ENCODE data around the gene PCDHGB1. TPM values are rescaled to one million over a fixed set of nuclear protein-coding genes. Genes with fewer than 3 reads are reported as not detected.
"Not testable (repeated sequence)": the region's sequence is repeated elsewhere in the genome, so short reads cannot be mapped to it uniquely, and the experiment has no call there.

The PCDHGB1 gene
- total RNA-seq, 1 donor = not detected

DNA sequence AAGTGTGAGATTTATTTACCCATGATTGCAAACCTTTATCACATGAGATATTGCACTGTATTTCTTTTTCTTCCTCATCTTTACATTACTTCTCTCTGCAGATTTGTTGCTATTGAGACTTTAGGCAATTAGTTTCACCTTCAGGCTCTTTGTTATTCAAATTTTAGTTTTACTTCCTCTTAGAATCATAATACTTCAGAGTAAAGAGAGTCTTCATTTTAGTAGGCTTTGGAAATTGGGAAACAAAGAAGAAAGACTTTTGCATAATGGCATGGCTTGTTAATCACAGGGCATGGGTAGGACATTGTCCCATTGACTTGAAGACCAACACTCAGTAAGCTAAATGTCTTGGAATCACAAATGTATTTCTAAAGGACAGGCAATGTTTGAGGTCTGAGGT lies 12.8 kb downstream of the PCDHGB1 start:
- peaks cover 14% of the 10 kb centered on the region for H3K9me3 ChIP-seq (ENCODE audit: low read depth, low read length)
- H3K4me3 ChIP-seq (ENCODE audit: low read length) = no peak overlapping the region
- H3K27me3 ChIP-seq (ENCODE audit: insufficient read depth, low read length) = peaks cover 93% of the 10 kb centered on the region
- H3K4me1 ChIP-seq (ENCODE audit: insufficient read depth, low read length) = no peaks in the 10 kb centered on the region

DNA sequence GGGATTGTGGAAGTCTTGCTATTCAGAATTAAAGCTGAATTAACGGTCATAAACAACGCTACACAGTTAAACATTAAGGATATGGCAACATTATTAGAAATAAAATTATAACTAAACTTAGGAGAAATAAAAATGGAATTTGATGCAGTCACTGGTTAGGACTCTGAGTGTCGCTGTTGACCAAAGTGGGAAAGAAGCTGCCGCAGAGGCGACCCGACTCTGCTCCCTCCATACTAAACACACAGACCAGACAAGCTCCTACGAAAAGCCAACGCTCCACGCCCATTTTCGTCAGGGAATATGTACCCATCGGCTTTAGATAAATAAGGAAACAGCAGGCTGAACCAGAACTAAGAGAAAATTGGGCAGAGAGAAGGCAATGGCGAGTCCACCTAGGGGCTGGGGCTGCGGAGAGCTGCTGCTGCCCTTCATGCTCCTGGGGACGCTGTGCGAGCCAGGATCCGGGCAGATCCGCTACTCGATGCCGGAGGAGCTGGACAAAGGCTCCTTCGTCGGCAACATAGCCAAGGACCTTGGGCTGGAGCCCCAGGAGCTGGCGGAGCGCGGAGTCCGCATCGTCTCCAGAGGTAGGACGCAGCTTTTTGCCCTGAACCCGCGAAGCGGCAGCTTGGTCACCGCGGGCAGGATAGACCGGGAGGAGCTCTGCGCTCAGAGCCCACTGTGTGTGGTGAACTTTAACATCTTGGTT lies 14.2 kb downstream of the PCDHGB1 start, which contains the start of gene PCDHGA5:
PCDHGA5 (plus strand) TSS at position 211 of the 709 bp plus-strand sequence; CDS start at position 380, 169 bp downstream.
- H3K27me3 ChIP-seq (ENCODE audit: insufficient read depth, low read length) = peaks cover 93% of the 10 kb centered on the region
- H3K9me3 ChIP-seq (ENCODE audit: low read depth, low read length) = peaks cover 14% of the 10 kb centered on the region
- H3K4me1 ChIP-seq (ENCODE audit: insufficient read depth, low read length) = no peaks in the 10 kb centered on the region
- no peak within 1 kb of the TSS for H3K4me3 ChIP-seq (ENCODE audit: low read length)

DNA sequence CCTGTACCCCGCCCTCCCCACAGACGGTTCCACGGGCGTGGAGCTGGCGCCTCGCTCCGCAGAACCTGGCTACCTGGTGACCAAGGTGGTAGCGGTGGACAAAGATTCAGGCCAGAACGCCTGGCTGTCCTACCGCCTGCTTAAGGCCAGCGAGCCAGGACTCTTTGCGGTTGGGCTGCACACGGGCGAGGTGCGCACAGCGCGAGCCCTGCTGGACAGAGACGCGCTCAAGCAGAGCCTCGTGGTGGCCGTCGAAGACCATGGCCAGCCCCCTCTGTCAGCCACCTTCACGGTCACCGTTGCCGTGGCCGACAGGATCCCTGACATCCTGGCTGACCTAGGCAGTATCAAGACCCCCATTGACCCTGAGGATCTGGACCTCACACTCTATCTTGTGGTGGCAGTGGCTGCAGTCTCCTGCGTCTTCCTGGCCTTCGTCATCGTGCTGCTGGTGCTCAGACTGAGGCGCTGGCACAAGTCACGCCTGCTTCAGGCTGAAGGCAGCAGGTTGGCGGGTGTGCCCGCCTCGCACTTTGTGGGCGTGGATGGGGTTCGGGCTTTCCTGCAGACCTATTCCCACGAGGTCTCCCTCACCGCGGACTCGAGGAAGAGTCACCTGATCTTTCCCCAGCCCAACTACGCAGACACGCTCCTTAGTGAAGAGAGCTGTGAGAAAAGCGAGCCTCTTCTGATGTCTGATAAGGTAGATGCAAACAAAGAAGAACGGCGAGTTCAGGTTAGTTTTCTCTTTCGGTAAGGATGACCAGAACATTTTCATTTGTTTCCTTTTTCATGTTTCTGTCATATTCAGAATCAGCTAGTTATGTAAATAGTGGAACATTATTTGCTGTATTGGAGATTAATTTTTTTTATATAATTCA lies 16.4 kb downstream of the PCDHGB1 start:
- no peak overlapping the region for H3K4me3 ChIP-seq (ENCODE audit: low read length)
- H3K9me3 ChIP-seq (ENCODE audit: low read depth, low read length) = peaks cover 17% of the 10 kb centered on the region
- peaks cover 94% of the 10 kb centered on the region for H3K27me3 ChIP-seq (ENCODE audit: insufficient read depth, low read length)
- H3K4me1 ChIP-seq (ENCODE audit: insufficient read depth, low read length) = peaks cover 5% of the 10 kb centered on the region

DNA sequence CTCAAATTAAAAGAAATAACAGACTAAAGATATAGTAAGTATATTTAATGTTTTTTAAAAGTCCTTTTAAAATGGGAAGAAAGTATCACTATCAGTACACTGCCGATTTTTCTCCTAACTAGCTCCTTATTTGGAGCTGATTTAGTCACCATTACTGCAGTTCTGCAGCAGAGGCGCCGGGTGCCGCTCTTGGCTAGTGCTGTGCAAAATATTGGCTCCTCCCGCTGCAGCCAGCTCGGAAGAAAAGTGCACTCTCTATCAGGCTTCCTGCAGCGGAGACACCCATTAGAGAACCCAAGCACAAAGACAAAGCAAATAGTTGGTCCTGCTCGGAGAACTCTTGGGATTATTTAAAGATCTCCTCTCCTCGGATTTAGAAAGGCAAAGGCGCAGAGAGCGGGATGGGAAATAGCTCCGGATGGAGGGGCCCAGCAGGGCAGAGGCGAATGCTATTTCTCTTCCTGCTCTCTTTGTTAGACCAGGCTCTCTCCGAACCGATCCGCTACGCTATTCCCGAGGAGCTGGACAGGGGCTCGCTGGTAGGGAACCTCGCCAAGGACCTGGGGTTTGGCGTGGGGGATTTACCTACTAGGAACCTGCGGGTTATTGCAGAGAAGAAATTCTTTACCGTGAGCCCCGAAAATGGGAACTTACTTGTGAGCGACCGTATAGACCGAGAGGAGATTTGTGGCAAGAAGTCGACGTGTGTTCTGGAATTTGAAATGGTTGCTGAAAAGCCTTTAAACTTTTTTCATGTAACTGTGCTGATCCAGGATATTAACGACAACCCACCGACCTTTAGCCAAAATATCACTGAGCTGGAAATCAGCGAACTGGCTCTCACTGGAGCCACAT lies 20.3 kb downstream of the PCDHGB1 start, which contains the start of gene PCDHGB3:
PCDHGB3 (plus strand) TSS at position 249 of the 855 bp plus-strand sequence; CDS start at position 402, 153 bp downstream.
- Histone ChIP-seq H3K9me3 (ENCODE audit: low read depth, low read length) (peaks cover 15% of the 10 kb centered on the region), H3K4me3 (ENCODE audit: low read length) (no peak within 1 kb of the TSS), H3K4me1 (ENCODE audit: insufficient read depth, low read length) (peaks cover 5% of the 10 kb centered on the region), H3K27me3 (ENCODE audit: insufficient read depth, low read length) (peaks cover 98% of the 10 kb centered on the region)

DNA sequence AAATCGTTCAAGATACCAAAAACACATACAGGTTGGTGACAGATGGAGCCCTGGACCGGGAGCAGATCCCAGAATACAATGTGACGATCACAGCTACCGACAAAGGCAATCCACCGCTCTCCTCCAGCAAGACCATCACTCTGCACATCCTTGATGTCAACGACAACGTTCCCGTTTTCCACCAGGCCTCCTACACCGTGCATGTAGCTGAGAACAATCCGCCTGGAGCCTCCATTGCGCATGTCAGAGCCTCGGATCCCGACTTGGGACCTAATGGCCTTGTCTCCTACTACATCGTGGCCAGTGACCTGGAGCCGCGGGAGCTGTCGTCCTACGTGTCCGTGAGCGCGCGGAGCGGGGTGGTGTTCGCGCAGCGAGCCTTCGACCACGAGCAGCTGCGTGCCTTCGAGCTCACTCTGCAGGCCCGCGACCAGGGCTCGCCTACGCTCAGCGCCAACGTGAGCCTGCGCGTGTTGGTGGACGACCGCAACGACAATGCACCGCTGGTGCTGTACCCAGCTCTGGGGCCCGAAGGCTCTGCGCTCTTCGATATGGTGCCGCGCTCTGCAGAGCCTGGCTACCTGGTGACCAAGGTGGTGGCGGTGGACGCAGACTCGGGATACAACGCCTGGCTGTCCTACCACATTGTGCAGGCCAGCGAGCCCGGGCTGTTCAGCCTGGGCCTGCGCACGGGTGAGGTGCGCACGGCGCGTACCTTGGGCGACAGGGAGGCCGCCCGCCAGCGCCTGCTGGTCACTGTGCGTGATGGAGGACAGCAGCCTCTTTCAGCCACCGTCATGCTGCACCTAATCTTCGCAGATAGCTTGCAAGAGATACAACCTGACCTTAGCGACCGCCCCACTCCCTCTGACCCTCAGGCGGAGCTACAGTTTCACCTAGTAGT lies 21.9 kb downstream of the PCDHGB1 start:
- Histone ChIP-seq H3K4me1 (ENCODE audit: insufficient read depth, low read length) (peaks cover 5% of the 10 kb centered on the region), H3K9me3 (ENCODE audit: low read depth, low read length) (peaks cover 12% of the 10 kb centered on the region), H3K4me3 (ENCODE audit: low read length) (no peak overlapping the region), H3K27me3 (ENCODE audit: insufficient read depth, low read length) (peaks cover 88% of the 10 kb centered on the region)

DNA sequence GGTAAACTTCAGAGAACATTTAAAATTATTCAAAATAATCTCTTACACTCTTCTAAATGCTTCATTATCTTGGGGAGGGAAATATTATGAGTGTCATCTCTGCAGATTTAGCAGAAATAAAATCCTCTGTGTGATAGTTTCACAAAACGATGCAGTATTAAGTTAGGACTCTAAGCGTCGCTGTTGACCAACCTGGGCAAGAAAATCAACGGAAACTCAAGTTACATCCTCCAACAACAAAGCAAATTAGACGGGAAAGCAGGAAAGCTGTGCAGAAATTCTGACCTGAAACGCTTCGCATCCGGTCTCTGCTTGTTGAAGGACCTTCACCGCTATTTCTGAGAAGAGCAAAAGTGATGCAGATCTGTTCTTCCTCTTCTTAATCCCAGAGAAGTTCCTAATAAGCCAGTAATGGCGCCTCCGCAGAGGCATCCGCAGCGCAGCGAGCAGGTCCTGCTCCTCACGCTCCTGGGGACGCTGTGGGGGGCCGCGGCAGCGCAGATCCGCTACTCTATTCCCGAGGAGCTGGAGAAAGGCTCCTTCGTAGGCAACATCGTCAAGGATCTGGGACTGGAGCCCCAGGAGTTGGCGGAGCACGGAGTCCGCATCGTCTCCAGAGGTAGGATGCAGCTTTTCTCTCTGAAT lies 23.9 kb downstream of the PCDHGB1 start, which contains the start of gene PCDHGA6:
PCDHGA6 (plus strand) TSS at position 219 of the 645 bp plus-strand sequence; CDS start at position 412, 193 bp downstream.
- H3K27me3 ChIP-seq (ENCODE audit: insufficient read depth, low read length) = peaks cover 81% of the 10 kb centered on the region
- H3K4me1 ChIP-seq (ENCODE audit: insufficient read depth, low read length) = peaks cover 5% of the 10 kb centered on the region
- H3K4me3 ChIP-seq (ENCODE audit: low read length) = no peak within 1 kb of the TSS
- peaks cover 16% of the 10 kb centered on the region for H3K9me3 ChIP-seq (ENCODE audit: low read depth, low read length)

DNA sequence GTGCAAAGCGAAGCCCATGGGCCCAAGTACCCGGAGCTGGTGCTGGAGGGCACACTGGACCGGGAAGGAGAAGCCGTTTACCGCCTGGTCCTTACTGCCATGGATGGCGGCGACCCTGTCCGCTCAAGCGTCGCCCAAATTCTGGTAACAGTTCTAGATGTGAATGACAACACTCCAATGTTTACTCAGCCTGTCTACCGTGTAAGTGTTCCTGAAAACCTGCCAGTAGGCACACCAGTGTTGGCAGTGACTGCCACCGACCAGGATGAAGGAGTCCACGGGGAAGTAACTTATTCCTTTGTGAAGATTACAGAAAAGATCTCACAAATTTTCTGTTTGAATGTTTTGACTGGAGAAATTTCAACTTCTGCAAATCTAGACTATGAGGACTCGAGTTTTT lies 24.7 kb downstream of the PCDHGB1 start:
- peaks cover 16% of the 10 kb centered on the region for H3K9me3 ChIP-seq (ENCODE audit: low read depth, low read length)
- H3K27me3 ChIP-seq (ENCODE audit: insufficient read depth, low read length) = peaks cover 76% of the 10 kb centered on the region
- H3K4me1 ChIP-seq (ENCODE audit: insufficient read depth, low read length) = peaks cover 5% of the 10 kb centered on the region
- H3K4me3 ChIP-seq (ENCODE audit: low read length) = no peak overlapping the region

DNA sequence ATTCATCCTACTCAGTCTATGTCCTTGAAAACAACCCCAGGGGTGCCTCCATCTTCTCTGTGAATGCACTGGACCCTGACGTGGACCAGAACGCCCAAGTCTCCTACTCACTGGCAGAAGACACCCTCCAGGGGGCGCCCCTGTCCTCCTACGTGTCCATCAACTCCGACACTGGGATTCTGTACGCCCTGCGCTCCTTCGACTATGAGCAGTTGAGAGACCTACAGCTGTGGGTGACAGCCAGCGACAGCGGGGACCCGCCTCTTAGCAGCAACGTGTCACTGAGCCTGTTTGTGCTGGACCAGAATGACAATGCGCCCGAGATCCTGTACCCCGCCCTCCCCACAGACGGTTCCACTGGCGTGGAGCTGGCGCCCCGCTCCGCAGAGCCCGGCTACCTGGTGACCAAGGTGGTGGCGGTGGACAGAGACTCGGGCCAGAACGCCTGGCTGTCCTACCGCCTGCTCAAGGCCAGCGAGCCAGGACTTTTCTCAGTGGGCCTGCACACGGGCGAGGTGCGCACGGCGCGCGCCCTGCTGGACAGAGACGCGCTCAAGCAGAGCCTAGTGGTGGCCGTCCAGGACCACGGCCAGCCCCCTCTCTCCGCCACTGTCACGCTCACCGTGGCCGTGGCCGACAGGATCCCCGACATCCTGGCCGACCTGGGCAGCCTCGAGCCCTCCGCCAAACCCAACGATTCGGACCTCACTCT lies 25.7 kb downstream of the PCDHGB1 start:
- Histone ChIP-seq H3K9me3 (ENCODE audit: low read depth, low read length) (peaks cover 16% of the 10 kb centered on the region), H3K27me3 (ENCODE audit: insufficient read depth, low read length) (peaks cover 74% of the 10 kb centered on the region)
- H3K4me1 ChIP-seq (ENCODE audit: insufficient read depth, low read length); H3K4me3 ChIP-seq (ENCODE audit: low read length): not testable (repeated sequence)

DNA sequence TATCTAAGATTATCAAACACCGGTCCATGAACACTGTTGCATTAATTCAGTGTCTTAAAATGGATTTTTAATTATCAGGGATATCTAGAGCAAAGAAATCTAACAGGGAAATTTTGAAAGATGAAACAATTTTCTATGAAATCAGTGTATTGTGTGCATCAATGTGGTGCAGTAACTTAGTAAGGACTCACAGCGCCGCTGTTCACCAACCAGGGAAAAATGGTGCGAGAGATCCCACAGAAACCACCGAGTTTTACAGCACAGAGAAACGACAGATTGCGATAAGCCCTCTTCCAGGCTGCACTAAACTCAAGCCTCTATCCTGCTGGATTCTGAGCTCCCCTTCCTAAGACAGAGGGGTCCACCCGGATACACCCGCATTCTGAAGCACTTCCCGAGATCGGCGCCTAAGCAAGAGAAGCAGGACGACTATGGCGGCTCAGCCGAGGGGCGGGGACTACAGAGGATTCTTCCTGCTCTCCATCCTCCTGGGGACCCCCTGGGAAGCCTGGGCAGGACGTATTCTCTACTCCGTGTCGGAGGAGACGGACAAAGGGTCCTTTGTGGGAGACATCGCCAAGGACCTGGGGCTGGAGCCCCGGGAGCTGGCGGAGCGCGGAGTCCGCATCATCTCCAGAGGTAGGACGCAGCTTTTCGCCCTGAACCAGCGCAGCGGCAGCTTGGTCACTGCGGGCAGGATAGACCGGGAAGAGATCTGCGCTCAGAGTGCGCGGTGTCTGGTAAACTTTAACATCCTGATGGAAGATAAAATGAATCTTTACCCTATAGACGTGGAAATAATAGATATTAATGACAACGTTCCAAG lies 32.8 kb downstream of the PCDHGB1 start, which contains the start of gene PCDHGA7:
PCDHGA7 (plus strand) TSS at position 274 of the 826 bp plus-strand sequence; CDS start at position 432, 158 bp downstream.
- H3K4me1 ChIP-seq (ENCODE audit: insufficient read depth, low read length) = no peaks in the 10 kb centered on the region
- peaks cover 83% of the 10 kb centered on the region for H3K27me3 ChIP-seq (ENCODE audit: insufficient read depth, low read length)
- peak within 1 kb of the TSS; percentile 7 for H3K4me3 ChIP-seq (ENCODE audit: low read length)
- H3K9me3 ChIP-seq (ENCODE audit: low read depth, low read length) = peaks cover 8% of the 10 kb centered on the region

DNA sequence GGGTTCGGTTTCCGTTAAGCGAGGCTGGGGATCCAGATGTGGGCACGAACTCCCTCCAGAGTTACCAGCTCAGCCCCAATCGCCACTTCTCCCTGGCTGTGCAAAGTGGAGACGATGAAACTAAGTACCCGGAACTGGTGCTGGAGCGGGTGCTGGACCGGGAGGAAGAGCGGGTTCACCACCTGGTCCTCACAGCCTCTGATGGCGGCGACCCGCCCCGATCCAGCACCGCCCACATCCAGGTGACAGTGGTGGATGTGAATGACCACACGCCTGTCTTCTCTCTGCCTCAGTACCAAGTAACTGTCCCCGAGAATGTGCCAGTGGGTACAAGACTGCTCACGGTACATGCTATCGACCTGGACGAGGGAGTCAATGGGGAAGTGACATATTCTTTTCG lies 33.4 kb downstream of the PCDHGB1 start:
- H3K4me3 ChIP-seq (ENCODE audit: low read length) = no peak overlapping the region
- H3K27me3 ChIP-seq (ENCODE audit: insufficient read depth, low read length) = peaks cover 84% of the 10 kb centered on the region
- no peaks in the 10 kb centered on the region for H3K4me1 ChIP-seq (ENCODE audit: insufficient read depth, low read length)
- H3K9me3 ChIP-seq (ENCODE audit: low read depth, low read length) = peaks cover 8% of the 10 kb centered on the region

DNA sequence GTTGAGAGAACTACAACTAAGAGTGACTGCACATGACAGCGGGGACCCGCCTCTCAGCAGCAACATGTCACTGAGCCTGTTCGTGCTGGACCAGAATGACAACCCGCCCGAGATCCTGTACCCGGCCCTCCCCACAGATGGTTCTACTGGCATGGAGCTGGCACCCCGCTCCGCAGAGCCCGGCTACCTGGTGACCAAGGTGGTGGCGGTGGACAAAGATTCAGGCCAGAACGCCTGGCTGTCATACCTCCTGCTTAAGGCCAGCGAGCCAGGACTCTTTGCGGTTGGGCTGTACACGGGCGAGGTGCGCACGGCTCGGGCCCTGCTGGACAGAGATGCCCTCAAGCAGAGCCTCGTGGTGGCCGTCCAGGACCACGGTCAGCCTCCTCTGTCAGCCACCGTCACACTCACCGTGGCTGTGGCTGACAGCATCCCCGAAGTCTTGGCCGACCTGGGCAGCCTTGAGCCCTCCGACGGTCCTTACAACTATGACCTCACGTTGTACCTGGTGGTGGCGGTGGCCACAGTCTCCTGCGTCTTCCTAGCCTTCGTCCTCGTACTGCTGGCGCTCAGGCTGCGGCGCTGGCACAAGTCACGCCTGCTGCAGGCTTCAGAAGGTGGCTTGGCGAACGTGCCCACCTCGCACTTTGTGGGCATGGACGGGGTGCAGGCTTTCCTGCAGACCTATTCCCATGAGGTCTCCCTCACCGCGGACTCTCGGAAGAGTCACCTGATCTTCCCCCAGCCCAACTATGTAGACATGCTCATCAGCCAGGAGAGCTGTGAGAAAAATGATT lies 34.8 kb downstream of the PCDHGB1 start:
- Histone ChIP-seq H3K4me1 (ENCODE audit: insufficient read depth, low read length) (no peaks in the 10 kb centered on the region), H3K9me3 (ENCODE audit: low read depth, low read length) (peaks cover 8% of the 10 kb centered on the region), H3K4me3 (ENCODE audit: low read length) (no peak overlapping the region), H3K27me3 (ENCODE audit: insufficient read depth, low read length) (peaks cover 89% of the 10 kb centered on the region)

All from mononuclear cell (primary cell).